HG03103 (cell line): Measurements from ENCODE around the gene CWF19L2.
A peak's percentile ranks its signal among the peaks of the same experiment; 100 is the strongest.
"Not testable (repeated sequence)": the region's sequence is repeated elsewhere in the genome, so short reads cannot be mapped to it uniquely, and the experiment has no call there.

ENCODE experiments used
- ATAC-seq: cut with Tn5 transposase; IDR thresholded peaks from one replicate; pipeline ENCODE4 v1.9.1; 2021; ENCODE audit warnings: low read depth; ENCODE audit not compliant: unreplicated experiment

Gene CWF19L2

DNA sequence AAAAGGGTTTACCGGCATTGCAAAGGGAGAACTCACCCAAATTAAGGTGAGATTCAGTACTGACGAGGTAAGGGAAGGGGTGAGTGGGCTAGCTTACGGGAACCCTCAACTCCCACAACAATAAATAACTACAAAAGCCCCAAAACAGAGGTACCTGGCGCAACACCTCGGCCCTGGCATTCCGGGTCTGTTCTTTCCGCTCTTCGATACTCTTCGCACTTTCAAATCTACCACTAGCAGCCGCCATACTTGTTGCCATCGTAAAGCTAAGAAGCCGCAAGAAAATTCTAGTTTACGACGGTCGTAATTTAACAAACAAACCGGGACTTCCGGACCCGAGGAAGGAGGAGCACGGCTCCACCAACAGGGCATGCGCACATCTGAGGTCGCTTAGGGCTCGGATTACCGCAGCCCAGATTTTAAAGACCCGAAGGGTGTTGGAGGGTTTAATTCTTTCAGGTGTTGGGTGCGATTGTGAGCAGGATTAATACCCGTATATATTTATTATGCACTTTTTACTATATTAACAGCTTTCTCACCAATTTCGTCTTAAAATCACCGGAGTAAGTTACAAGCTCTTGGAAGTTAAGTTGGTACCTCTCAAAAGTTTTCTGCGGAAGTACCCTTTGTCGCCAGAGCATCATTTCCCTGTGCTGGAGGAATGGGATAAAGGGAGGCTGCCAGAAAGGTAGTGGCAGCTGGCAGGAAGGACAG is at the start of gene CWF19L2:
Gene CWF19L2 (minus strand): TSS at position 268 of the 714 bp plus-strand sequence. CDS start 9 bp downstream, at position 259.
- peak; percentile 95 for ATAC-seq

DNA sequence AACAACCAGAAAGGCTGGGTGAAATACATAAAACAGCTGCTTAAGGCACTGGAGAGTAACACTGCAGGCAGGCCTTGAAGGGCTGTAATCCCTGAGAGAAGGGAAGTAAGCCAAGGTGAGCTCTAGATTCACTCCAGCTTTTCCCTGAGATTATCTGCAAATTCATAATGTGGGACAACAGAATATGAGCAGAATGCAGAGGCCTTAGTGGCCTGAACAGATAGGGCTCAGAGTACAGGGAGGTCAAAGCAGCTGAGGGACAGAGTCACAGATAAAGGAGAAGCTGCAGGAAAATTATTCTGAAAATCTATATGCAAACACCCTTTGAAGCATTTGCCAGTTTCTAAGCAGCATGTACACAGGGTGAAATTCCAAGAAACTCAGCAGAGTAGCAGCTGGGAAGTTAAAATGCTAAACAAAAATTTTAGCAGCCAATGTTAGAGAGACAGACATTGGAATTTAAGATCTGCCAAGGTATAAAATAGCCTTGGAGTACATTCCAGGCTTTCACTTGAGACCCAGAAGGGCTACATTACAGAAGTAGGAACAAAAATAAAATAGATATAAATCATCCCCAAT is 48.1 kb upstream of the CWF19L2 start:
- no peak for ATAC-seq

DNA sequence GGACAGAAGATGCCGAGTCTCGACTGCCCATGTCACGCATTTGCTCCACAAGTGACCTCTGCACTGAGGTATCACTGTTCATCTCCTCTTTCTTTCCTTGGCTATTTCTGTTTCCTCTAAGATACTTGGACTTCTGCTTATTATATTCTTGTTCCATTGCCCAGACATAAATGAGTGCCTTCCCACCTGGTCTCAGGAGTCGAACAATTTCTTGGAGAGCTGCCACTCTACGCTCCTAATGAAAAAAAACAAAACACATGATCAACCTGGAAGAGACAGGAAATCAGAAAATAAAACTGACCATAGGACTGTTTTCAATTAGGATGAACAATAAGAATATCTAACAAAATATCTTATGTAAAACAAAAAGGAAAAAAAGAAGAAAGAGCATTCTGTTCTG is 47.4 kb upstream of the CWF19L2 start:
- ATAC-seq, result no peak

DNA sequence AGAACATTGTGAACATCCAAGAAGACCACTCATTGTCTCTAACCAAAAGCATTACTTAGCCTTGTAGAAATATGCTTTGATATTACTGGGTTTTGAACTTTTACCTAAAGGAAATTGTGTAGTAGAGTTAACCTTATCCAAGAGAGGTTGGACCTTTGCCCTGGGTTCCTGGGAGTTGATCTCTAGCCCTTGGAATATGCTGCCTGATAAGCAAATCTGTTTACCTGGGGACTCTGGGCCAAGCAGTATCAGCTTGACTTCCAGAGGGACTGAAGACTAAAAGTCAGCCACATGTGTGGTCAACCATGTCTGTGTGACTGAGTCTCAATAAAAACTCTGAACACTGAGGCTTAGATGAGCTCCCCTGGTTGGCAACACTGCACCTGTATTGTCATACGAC is 44.1 kb upstream of the CWF19L2 start:
- no peak for ATAC-seq

DNA sequence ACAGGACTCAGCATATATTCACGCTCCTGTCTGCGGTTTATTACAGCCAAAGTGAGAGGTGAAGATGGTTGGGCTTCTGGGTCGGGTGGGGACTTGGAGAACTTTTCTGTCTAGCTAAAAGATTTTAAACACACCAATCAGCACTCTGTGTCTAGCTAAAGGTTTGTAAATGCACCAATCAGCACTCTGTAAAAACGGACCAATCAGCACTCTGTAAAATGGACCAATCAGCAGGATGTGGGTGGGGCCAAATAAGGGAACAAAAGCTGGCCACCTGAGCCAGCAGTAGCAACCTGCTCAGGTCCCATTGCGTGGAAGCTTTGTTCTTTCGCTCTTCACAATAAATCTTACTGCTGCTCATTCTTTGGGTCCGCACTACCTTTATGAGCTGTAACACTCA is 39.7 kb upstream of the CWF19L2 start:
- ATAC-seq, result not testable (repeated sequence)

DNA sequence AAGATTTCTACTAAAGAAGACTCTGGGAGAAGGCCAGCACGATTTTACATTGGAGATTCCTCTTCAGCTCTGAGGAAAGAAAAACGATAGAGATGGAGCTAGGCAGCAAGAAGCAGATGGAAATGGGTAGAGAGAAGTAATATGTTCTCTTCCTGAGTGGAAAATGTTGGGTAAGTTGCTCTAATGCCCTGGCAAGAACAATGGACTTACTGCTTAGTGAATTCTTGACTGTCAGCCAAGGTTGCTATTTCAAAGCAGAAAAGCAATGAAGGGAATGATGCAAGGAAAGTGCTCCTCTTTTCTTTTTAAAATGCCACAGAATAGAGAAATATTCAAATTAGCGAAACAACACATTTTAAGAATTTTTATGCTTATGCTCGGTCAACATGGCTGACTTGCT is 38.4 kb upstream of the CWF19L2 start:
- no peak for ATAC-seq

DNA sequence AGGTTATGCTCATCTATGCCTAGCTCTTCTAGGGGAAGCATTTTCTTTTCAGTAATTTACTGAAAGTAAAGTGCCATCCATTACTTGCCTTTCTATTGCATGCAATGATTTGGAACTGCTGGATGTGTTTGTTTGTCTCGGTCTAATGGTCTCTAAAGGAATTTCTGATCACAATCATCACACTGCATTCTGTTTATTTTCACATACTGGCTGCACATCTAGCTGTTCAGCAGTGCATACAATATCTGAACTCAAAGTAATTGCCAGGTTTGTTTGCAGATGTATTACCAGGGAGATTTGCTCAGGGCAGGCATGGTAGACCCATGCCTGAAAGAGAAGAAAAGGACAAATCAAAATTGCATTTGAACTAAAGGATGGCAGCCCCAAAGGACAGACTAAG is 36.4 kb upstream of the CWF19L2 start:
- no peak for ATAC-seq

DNA sequence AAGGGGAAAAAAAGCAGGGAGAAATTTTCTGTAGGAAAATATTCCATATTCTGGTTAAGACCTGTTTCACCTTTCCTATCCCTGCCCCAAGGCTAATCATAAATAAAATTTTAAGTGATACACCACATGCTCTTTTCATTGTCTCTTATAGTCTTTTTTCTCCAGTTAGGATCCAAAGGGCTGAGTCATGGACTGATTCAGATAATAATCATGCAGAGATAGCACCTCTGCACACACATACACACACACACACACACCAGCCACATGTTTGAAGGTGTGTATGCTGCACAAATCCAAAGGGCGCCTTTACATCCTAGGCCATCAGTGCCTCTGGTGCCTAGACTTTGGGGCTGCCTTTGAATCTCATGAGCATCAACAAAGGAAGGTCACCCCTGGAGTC is 35.5 kb upstream of the CWF19L2 start:
- ATAC-seq, result no peak

DNA sequence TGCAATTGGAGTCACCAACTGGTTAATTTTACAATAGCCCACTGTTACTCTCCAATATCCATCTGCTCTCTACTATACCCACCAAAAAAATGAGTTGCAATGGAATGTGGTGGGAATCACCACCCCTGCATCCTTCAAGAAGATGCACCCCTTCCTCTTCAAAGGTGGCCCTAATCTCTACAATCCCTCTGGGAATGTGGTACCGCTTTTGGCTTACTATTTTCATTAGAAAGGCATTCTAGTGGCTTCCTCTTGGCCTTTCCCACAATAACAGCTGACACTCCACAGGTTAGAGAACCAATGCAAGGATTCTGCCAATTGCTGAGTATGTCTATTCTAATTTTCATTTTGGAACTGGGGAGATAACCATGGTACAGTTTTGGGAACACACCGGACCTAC is 33.2 kb upstream of the CWF19L2 start:
- ATAC-seq, result no peak

DNA sequence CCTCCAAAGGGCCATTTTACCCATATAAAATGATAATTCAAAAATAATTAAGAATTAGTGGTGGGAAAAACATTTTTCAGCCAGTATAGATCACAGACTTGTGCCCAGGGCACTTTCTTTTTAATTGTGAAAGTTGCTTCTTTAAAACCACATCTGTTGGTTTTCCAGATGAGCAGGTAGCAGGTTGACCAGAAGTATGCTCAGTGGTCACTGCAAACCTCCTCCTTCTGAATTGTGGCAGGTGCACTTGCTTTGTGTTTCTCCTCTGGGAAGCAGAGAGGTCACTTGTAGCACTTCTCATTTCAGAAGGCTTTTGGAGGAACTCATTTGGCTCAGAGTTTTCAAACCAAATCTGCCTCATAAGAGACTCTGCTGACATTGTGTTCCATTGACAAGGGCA is 24.6 kb upstream of the CWF19L2 start:
- no peak for ATAC-seq

DNA sequence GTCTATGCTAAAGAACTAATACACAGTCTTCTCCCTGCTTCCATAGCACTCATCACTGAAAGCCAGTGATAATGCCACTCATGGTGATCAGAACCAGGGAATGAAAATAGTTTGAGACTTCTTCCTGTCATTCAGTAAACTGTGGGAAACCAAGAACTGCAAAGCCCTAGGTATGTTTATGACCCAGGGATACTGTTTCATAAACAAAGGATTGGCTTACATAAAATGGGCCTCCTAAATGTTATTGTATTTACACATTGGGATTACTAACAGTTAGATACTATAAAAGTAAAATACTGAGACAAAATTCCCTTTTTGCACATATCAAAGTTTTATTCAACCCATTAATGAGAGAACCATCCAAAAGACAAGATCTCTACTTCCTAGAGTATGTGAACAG is 21.3 kb upstream of the CWF19L2 start:
- ATAC-seq, result no peak

DNA sequence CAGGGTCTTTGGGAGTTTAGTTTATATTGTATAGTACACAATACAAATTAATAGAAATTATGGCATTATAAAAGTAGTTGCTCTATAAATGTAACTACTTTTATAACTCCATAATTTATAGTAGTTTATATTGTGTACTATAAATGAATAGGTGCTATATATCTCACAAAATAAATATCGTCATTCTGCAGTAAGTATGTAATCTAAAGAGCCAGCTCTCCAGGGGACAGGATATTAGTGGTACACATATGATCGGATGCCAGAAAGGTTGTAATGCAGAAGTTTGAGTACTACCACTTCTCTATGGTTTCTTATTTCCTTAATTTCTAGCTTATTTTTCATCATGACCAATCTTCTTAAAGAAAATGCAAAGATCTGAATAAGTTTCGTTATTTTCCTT is 20.2 kb upstream of the CWF19L2 start:
- no peak for ATAC-seq

DNA sequence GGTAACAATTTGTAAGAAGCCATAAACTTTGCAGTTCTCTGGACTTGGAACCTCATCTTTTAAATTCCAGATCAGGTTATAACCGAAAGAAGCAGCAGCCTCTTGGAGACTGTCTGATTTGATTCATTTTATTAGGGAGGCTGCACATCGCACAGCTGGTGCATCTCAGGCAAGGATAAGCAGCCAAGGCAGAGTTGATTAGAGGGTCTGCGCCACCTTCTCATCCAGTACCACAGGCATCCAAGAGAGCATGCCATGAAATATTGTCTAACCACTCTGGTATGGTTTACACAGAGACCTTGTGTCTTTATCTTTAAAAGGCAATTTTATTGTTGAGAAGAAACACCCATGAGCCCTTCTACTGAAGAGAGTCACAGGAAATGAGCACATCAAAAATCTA is 16.2 kb upstream of the CWF19L2 start:
- no peak for ATAC-seq

DNA sequence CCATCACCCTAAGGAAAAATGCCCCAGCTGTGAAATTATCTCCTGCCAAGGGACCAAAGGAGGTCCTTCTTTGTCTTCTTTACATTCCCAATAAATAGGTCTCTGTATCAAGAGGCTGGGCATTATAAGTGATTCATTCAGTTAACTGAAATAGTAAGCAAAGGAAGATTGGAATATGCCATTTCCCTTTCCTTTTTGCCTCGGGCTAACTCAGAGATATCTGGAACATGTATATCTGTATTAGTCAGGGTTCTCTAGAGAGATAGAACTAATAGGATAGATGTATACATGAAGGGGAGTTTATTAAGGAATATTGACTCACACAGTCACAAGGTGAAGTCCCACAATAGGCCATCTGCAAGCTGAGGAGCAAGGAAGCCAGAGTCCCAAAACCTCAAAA is 15.3 kb upstream of the CWF19L2 start:
- ATAC-seq, result no peak

DNA sequence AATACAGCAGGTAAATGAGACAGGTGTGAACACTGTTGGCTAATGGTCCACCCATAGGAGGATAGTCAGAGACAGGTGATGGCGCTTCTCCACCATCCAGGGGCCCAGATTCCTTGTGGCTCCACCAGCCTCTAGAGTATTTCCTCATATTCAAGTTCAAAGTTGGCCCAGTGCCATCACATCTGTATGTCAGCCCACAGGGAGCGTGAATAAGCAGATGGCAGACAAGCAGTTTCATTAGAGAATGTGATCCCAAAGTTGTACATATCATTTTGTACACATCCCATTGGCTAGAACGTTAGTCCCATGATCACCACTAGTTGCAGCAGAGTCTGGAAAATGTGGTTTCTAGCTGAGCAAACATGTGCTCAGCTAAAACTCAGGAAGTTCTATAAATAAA is 11.0 kb upstream of the CWF19L2 start:
- no peak for ATAC-seq

DNA sequence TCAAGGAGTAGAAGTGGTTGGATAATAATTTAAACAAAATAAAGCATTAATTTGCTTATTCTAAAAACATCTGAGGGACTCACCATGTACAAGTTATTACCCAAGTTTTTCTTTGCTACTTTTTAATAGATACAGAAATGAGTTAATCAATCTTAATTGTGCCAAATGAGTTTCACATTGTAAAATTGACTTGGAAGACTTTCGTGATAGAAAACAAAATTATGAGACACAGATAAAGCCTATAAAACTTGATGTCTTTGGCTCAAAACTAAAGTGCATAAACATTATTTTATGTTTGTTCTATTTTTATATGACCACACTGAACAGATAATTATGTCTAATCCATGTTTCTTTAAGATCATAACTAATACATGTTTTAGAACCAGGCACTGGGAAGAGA is 10.1 kb upstream of the CWF19L2 start:
- ATAC-seq, result no peak

DNA sequence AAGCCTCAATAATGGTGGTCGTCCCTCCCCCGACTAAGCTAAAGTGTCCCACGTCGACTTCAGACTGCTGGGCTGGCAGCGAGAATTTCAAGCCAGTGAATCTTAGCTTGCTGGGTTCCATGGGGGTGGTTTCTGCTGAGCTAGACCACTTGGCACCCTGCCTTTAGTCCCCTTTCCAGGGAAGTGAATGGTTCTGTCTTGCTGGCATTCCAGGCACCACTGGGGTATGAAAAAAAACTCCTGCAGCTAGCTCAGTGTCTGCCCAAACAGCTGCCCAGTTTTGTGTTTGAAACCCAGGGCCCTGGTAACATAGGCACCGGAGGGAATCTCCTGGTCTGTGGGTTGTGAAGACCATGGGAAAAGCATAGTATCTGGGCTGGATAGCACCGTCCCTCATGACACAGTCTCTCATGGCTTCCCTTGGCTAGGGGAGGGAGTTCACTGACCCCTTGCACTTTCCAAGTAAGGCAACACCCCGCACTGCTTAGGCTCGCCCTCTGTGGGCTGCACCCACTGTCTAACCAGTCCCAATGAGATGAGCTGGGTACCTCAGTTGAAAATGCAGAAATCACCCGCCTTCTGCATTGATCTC is 8.7 kb upstream of the CWF19L2 start:
- not testable (repeated sequence) for ATAC-seq

DNA sequence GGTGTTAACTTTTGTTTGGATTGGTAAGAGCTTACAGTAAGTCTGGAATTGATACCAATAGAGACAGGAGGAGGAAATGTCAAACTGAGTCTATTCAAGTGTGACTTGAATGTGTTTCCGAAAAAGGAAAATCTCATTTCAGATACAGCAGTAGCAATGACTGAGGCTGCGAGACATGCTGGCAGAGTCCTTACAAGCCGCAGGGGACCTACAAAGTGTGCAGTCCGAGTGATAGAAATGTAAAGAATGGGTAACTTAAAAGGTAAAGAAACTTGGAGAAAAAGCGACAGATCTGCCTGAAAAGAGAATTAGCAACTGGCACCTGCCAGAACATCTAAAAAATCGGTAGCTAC is 444 bp downstream of the CWF19L2 start:
- ATAC-seq, result peak; percentile 42

DNA sequence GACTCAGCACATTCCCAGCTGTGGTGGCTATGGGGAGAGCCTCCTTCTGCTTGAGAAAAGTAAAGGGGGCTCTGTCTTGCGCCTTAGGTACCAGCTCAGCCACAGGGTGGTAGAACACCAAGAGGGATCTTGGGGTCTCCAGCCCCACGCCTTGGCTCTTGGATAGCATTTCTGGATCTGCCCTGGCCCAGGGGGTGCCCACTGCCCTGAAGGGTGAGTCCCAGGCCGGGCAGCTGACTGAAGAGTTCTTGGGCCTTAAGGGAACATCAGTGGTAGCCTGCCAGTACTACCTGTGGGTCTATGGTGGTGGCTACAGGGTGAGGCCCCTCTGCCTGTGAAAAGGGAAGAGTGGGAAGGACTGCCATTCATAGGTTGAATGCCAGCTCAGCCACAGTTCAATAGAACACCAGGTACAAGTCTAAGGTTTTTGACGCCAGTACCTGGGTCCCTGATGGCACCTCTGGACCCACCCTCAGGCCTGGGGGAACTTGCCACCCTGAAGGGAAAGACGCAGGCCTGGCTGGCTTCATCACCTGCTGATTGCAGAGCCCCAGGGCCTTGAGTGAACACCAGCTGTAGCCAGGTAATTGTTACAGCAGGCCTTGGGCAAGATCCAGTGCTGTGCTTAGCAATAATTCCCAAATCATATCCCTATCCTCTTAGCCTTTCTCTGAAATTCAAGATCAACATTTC is 3.9 kb downstream of the CWF19L2 start:
- ATAC-seq, result no peak

DNA sequence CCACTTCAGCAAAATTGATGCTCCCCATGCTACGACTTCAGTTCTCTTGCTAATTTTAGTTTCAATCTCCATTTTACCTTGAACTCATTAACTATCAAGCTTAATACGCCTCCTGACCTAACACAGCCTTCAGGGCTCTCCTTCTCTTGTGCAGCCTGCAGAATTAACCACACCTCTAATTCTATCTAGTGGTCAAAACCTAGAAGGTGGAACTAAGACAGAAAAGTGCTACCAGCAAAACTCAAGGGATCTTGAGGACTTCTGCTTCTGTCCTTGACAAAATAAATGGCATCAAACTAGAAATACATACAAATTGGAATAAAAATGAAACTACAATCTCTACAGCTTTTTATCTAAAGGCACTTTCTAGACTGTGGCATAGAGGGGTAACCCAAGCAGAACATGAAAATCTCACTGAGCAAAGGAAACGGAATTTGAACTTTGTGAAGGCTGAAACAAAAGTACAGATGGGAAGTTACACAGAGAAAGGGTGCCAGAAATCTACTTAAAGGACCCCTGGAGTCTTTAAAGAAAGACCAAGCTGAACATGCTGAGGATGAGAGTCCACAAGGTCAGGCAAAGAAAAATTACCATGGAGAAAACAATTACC is 10.7 kb downstream of the CWF19L2 start:
- no peak for ATAC-seq

DNA sequence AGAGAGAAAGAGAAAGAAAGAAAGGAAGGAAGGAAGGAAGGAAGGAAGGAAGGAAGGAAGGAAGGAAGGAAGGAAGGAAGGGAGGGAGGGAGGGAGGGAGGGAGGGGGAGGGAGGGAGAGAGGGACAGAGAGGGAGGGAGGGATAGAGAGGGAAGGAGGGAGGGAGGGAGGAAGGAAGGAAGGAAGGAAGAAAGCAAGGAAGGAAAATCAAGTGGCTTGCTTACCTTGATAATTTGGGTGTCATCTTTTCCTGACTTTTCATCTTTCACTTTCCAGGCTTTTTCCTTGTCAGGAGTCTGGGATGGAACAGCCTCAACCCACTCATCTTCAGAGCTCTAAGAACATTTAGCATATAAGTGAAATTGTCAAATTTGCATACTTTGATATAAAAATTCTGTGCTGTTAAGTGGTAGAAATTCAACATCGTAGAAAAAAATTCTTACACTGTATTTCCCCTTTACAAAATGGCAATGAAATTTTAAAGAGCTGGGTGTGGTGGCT is 14.9 kb downstream of the CWF19L2 start:
- no peak for ATAC-seq
